Measurements from ENCODE around the gene PARVA. TPM values are rescaled to one million over a fixed set of nuclear protein-coding genes. Genes with fewer than 3 reads are reported as not detected.

Gene PARVA
- total RNA-seq, 1 donor from 2014 or later, result 176 TPM

DNA sequence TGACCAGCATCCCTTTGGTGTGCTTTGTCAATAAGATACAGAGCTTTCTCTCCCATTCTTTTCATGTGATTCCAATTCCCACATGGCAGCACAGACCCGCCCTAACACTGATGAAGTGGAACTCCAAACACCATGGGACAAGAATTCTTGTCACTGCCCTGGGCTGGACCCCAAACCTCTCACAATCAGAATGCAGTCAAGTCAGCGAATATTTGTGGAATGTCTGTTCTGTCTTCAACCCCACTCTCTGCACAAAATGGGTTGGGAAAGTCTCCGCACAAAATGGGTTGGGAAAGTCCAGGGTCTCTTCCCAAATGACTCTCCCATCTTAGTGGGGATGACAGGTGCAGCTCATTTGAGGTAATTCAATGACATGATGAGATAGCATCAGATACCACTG, 157.9 kb downstream of the PARVA start:
- ATAC-seq (no peak), DNase-seq (ENCODE audit: low spot score) (peak; percentile 10)
- intact Hi-C loops (cut with DNase I), result no loop called here

DNA sequence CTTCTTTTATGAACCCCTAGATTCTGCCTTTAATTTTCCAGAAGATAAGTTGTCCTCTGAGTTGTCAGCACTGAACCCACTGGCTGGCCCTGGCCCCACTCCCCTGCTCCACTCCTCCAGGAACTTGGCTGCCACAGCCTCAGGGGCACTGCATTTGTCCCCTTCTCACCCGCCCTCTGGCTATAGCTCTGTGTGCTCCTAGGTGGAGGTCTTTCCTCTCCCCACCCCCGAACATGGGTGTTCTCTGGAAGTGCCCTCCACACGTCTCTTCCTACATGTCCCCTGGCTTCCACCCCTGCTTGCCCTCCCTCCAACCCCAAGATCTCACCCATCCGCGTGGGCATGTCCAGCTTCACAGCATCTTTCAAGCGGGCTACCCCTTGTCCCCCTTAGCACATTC, 159.2 kb downstream of the PARVA start:
- intact Hi-C loops (cut with DNase I), result no loop called here

DNA sequence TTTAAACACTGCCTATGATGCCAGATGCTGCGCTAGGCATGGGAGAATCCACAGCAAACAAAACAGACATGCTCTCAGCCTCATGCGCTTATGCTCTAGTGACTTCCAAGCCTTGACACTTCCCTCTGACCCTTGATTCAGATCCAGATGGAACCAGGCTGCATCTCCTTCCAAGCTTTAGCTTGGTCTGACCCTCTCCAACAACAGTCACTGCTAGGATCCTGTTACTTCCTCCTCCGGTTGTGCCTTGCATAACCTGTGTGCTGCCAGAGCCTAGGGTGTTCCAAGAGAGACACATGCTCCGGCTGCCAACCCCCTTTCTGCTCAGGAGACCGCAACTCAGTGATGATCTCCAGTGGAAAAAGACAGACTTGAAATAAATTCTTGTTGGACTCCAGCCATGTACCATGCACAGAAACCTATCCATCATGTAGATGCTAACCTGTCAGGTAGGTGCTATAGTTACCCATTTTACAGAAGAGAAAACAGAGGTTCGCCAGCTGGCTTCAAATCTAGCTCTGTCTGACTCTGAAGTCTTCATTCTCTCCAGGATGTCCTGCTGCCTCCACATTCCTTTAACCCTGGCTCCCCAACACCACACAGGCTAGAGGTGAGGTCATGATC, 160.5 kb downstream of the PARVA start:
- DNase-seq (ENCODE audit: low spot score), result no peak
- intact Hi-C loops (cut with DNase I), result no loop called here
- peak; percentile 76 for ATAC-seq

More for the DNA sequence above, 159.2 kb downstream of the PARVA start:
- no peak for ATAC-seq
- peak; percentile 51 for DNase-seq (ENCODE audit: low spot score)

DNA sequence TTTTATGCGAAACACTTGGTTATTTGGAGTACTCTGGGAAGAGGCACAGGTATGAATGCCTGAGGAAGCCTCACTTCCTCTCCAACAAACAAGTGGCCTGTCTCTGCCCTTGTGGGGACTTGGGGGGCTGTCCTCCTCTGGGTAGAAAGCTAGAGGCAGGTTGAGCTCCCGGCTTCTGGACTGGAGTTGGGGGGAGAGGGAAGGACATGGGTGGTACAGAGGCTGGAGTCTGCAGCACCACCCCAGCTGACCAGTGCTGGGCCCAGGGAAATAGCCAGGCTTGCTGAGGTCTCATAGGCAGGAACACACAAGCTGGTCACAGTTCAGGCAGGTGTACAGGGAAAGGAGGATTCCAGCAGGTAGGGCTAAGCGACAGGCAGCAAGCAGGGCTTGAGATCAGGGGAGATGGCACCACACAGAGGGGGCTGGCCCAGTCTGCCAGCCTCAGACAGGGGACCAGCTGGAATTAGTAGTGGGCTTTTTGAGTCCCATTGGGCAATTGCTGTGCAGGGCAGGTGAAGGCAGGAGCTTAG, 161.6 kb downstream of the PARVA start:
- intact Hi-C loops (cut with DNase I), result no loop called here
- no peak for ATAC-seq

DNA sequence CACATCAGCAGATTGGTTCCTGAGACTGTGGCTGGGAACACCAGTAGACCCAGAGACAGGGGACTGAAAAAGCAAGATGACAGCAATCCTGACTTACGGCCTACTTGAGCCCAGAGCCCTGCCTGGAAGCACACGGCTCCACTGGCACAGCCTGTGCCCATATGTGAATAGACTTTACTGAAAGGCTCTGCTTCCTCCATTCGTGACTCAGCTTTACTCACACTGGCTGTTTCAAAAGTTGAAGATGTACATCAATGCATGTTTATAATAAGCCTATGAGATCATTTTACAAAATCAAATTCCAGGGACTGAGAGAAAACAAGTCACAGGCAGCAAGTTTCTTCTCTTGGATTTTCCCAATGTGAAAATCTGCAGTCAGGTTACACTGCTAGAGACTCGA, 162.2 kb downstream of the PARVA start:
- DNase-seq (ENCODE audit: low spot score) (no peak), ATAC-seq (no peak)
- intact Hi-C loops (cut with DNase I), result no loop called here

More for the DNA sequence above, 161.6 kb downstream of the PARVA start:
- DNase-seq (ENCODE audit: low spot score), result no peak

DNA sequence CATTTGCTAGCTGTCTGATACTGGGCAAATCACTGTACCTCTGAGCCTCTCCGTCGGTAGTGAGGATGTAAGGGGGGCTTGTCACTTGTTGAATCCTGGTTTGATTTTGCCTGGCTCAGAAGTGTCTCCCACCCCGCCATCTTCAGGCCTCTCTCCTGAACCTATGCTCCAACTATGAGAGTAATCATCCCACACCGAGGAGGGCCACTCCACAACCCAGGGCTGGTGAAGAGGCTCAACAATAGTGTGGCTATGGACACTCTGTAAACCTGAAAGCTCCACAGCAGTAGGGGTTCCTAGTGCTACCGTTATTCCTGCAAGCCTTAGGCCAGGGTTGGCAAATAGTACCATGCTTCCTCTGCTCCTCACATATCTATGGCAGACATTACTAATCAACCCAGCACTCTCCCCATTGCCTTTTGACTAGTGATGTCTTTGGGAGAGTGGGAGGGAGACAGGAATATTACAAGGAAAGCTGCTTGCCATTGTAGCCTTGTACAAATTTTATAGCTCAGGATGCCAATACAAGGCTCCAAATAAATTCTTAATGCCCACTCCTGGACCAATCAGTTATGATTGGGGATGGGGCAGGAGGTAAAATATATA, 162.8 kb downstream of the PARVA start:
- DNase-seq (ENCODE audit: low spot score), result no peak
- intact Hi-C loops (cut with DNase I), result no loop called here
- ATAC-seq, result no peak

DNA sequence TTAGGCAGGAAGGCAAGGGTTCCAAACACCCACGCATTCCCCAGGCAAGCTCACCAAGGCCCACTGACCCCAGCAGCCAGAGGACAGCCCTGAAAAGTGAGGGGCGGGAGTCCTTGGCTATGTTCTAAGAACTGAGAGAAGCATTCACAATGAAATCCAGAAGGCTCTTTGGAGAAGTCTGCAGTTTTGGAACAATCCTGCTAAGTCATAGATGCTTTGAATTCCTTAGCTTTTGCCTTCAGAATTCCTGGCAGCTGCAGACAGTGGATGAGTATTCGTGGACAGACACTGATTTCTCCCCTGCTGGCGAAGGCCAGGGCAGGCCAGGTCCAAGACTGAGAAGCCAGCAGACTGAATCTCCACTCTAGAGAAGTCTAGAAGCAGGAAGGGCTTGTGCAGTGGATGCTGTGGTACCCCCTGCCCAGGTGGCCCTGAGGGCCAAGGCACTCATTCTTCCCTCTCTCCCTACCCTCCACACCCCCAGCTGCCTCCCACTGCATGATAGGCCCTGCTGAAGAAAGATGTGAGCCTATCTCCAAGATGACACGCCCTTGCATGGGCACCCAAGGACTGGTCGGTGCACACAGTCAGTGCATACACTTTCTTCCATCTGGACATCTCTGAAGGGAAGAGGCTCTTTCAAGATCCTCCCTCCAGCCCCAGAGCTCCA, 163.7 kb downstream of the PARVA start:
- no peak for DNase-seq (ENCODE audit: low spot score)
- intact Hi-C loops (cut with DNase I), result no loop called here
- peak; percentile 81 for ATAC-seq

DNA sequence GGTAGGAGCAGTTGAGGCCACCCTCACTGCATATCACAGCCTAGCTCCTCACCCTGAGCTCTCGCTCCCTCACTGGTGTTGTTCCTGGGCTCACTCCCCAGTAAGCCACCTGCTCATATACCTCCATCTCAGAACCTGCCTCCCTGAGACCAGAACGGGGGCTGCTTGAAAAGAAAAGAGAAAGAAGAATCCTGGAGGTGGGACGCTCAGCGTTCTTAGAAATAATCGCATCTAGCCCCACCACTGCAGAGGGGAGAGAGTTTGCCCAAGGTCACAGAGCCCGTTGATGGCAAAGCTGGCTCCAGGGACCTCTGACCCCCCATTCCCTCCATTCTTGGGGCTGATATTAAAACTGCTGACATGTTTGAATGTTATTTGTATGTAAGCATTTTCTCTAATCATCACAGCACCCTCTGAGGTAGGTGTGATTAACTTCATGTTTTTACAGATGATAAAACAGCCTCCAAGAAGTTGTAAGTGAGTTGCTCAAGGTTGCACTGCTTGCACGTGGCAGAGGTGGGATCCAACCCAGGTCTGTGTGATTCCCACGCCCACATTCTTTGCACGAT, 164.3 kb downstream of the PARVA start:
- intact Hi-C loops (cut with DNase I), result no loop called here
- ATAC-seq (no peak), DNase-seq (ENCODE audit: low spot score) (no peak)

DNA sequence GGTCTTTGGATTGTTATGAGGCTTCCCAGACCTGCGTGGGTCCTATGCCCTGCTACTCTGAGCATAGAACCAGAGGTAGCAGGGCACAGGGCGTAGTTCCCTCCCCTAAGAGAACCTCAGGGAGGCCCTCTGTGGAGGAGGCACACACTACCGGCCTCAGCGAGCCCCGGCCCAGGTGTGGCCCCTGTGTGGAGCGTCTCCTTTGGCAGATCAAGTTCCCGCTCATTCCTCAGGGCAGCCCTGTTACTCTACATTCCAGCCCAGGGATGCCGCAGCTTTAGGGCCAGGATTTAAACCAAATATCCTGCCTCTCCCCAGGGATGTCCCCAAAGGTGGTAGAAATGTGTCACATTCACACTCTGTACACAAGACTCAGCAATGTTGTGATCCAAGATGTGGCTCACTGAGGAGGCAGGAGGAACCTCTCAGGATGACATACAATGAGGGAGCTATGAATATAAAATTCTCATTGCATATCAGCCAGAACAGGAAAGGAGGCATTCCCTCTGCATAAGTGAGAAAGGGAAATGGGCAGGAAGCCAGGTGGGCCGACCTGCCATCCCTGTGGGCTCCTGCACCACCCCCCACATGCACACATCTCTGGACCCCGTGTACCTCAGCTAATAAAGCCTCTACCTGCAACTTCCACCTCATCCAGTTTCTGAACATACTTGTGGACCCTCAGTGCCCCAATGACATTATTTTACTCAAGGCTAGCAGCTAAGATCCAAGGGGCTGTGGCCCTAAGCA, 165.0 kb downstream of the PARVA start:
- intact Hi-C loops (cut with DNase I), result no loop called here
- ATAC-seq, result no peak
- no peak for DNase-seq (ENCODE audit: low spot score)

DNA sequence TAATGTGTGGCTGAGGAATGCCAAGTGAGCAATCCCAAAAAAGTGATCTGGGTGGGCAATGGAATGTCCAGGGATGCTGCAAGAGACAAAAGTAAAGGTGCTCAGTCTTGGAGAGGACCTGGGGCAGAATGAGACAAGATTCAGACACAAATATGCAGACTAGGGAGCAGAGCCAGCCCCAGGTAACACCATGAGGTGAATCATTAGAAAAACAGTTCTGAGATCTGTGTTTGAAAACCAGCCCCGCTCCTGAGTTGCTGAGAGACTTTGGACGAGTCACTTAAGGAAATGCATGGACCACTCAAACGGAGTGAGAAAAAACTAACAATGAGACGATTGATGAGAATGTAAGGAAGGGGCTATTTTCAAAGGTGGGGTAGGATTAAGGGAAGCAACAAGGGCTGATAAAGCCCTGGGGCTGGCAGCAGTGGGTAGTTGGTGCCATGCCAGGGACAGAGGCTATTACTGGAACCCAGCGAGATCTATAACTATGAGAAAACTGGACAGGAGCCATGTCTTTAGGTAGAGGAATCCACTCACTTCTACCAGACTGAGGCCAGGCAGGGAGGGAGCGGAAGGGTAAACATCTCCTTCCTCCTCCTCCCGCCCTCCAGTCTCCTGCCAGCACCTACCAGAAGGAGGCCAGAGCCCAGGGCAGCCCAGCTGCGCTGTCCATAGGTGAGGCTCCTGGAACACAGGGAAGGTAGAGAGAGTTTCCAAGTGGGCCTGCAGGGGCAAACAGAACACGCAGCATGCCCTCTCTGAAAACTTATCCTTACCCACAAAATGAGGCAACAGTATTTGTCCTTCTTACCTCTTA, 166.4 kb downstream of the PARVA start:
- ATAC-seq (no peak), DNase-seq (ENCODE audit: low spot score) (no peak)
- intact Hi-C loops (cut with DNase I), result no loop called here

DNA sequence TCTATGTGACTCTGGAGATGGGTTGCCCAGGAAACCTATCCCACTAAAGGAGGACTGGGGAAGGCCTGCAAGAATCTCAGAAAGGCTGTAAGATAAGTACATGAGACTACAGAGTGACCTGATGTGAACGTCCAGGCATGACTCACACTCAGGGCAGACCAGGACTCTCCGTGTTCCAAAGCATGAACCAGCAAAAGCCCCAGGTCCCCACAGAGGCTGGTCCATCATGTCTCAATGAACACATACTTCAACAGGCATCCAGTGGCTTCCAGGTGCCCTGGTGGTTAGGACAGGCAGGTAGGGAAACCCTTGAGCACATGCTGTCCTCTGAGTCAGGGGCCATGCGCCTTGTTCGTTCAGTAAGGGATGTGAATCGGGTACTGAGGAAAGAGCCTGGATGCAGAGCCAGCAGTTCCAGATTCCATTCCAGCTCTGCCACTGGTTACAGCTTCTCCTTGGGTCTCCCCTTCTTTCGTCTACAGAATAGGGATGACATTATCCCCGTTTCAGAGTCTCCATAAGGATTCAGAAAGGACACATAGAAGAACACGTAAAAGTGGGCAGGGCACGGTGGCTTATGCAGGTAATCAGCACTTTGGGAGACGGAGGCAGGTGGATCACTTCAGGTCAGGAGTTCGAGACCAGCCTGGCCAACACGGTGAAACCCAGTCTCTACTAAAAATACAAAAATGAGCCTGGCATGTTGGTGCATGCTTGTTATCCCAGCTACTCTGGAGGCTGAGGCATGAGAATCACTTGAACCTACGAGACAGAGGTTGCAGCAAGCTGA, 167.8 kb downstream of the PARVA start:
- intact Hi-C loops (cut with DNase I), result no loop called here
- DNase-seq (ENCODE audit: low spot score), result no peak
- ATAC-seq, result no peak

DNA sequence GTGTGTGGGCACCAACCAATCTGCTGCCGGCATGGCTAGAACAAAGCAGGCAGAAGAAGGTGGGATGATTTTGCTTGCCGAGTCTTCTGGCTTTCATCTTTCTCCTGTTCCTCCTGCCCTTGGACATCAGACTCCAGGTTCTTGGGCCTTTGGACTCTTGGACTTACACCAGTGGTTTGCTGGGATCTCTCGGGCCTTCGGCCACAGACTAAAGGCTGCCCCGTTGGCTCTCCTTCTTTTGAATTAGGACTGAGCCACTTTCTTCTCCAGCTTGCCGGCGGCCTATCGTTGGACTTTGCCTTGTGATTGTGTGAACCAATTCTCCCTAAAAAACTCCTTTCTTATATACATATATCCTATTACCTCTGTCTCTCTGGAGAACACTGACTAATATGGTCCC, 168.8 kb downstream of the PARVA start:
- DNase-seq (ENCODE audit: low spot score) (no peak), ATAC-seq (no peak)
- intact Hi-C loops (cut with DNase I), result no loop called here

DNA sequence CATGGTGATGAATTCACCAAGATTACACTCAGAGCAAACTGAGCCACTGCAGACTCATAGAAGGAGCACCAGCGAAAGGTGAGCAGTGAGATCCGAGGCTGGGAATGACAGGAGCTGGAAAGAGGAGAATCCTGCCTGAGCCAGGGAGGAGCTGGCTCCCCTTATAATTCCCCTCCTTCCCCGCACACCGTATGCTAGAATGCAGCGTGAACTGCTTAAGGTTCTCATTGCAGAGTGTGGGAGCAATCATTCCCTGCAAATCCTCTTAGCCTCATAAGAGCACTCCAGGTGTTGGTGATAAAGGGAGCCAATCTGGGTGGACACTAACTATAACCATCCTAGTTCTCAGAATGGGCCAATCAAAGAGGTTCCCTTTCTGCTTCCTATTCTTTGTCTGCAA, 169.3 kb downstream of the PARVA start:
- ATAC-seq (no peak), DNase-seq (ENCODE audit: low spot score) (no peak)
- intact Hi-C loops (cut with DNase I), result no loop called here

DNA sequence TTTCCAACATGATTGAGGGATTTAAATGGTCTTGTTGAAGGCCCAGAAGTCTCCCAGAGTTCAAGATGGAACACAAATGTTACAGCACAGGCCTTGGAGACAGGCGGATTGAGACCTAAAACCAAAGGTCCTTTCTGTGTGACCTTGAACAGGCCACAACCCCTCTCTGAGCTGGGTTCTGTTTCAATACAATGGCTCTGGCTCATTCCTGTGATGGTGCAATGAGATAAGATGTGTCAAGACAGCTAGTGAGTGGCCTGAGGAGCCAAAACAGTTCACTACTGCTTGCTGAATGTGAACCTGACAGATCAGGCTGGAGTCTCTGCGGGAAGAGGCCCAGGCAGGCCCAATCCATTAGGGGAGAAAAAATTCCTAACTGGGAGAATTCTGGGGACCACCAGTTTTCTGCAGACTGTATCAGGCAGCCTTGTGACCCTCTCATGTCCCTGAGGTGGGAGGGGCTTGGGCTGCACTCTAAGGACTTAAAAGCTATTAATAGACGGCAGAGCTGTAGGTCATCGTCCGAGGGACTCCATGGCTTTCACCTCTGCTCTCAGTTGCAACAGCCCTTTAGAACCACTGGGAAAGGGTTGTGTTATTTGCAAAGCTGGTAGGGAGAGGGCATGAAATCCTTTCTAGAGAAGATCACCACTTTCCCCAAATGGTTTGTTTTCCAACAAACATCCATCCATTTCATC, 170.7 kb downstream of the PARVA start:
- intact Hi-C loops (cut with DNase I), result no loop called here

DNA sequence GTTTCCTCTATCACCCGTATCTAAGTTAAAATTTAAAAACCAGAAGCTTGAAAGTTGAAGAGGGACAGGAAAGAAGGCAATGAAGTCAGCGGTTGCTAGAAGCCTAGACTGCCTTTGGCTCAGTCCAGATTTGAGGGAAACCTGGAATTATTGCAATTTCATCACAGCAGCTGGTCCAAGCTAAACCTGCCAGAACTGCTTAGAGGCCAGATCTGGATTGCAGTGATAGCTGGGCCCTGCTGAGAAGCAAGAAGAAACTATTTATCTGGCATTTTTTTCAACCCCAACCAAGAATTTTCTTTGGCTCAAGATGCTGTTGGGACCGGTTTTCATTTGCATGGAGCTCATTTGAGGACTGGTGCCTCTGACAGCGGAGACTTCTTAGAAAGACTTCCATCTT, 175.3 kb downstream of the PARVA start:
- ATAC-seq (peak; percentile 94), DNase-seq (ENCODE audit: low spot score) (no peak)
- intact Hi-C loops (cut with DNase I), result no loop called here

More for the DNA sequence above, 170.7 kb downstream of the PARVA start:
- ATAC-seq, result no peak
- no peak for DNase-seq (ENCODE audit: low spot score)

DNA sequence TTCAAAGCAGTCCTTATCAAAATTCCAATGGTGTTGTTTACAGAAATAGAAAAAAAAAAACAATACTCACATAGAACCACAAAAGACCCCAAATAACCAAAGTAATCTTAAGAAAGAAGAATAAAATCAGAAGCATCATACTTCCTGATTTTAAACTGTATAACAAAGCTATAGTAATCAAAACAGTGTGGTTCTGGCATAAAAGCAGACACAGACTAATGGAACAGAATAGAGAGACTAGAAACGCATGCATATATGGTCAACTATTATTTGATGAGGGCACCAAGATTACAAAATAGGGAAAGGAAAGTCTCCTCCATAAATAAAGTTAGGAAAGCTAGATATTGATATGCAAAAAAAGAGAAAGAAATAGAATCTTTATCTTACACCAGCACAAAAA, 176.8 kb downstream of the PARVA start:
- intact Hi-C loops (cut with DNase I), result no loop called here
- no peak for DNase-seq (ENCODE audit: low spot score)
- no peak for ATAC-seq

DNA sequence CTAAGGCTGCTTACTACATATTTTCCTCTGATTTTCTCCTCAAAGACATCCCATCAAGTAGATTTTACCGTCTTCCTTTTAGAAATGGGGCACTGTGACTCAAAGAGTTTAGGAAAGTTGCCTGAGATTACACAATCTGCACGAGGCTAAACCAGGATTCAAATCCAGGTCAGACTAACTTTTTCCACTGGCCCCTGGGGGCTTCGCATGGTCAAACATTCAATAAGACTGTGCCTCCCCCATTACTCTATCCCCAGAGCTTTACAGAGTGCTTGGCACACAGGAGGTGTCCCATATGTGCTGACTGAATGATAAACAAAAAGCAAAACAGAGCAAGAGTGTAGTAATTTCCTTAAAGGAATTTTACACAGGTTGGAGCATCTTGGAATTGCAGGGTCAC, 178.8 kb downstream of the PARVA start:
- intact Hi-C loops (cut with DNase I), result no loop called here
- ATAC-seq, result peak; percentile 75
- no peak for DNase-seq (ENCODE audit: low spot score)
